Bronchial epithelial cell (primary cell): Measurements from ENCODE around the gene MCRIP1. TPM values are rescaled to one million over a fixed set of nuclear protein-coding genes. Genes with fewer than 3 reads are reported as not detected.

Experiments
- DNase-seq: peaks from one replicate; pipeline ENCODE4 v3.0.0-alpha.2; 2010; ENCODE audit warnings: low read depth
- FAIRE-seq: peaks from 2 replicates; lab custom pipeline; 2011; peaks lifted over from hg19 to GRCh38; lab: Jason Lieb, UNC
- H3K27me3 ChIP-seq: 2 replicates; pipeline ENCODE4 v1.5.1; 2011; ENCODE audit warnings: low read length; ENCODE audit not compliant: control insufficient read depth, insufficient read depth
- H3K36me3 ChIP-seq: 2 replicates; pipeline ENCODE4 v1.5.1; 2011; ENCODE audit warnings: low read length; ENCODE audit not compliant: control insufficient read depth, insufficient read depth
- H3K4me3 ChIP-seq: 2 replicates; pipeline ENCODE4 v1.5.1; 2011; ENCODE audit warnings: mild to moderate bottlenecking, low read depth, low read length, control low read depth
- total RNA-seq: library from RNA; depleted of rRNA; stranded (reverse); fragments of >200 nt; gene quantifications from 2 replicates; pipeline ENCODE4 v1.2.1, GENCODE V29; 2014
- TF ChIP-seq, protein P1 (sequence below): IDR thresholded peaks from 2 replicates; pipeline ENCODE4 v1.5.1; 2011; ENCODE audit warnings: mild to moderate bottlenecking, moderate library complexity, low read length, control low read depth, inconsistent platforms; ENCODE audit not compliant: insufficient read depth, severe bottlenecking

The MCRIP1 gene
- total RNA-seq, 1 donor from 2014 or later, result 25.8 TPM

DNA sequence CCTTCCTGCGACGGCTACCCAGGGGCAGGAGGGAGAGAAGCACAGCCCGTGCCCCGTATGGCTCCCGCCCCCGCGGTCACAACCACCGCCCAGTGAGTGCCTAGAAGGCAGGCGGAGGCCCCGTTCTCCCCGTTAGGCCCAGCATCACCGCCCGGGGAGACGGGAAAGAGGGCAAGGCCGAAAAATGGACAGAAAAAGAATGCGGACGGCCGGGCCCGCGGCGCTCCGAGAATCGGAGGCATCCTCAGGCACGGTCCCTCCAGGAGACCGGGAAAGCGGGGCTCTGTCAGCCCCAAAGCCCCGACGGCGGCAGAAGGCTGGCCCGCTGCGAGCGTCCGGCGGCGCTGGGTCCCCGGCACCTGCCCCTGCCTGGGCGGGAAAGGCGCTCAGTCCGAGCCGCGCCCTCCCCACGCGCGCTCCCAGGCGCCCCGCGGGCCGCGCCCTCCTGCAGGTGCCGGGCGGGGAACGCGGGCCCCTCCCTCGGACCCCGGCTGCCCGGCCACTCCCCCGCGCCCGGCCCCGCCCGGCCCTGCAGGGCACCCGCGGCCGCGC is 407 bp downstream of the MCRIP1 start:
- Histone ChIP-seq H3K27me3 (no peaks in the 10 kb centered on the region), H3K4me3 (peak overlapping the region; percentile 52), H3K36me3 (no peaks in the 10 kb centered on the region)
- FAIRE-seq (no peak), DNase-seq (no peak)
- TF ChIP-seq, protein P1, sequence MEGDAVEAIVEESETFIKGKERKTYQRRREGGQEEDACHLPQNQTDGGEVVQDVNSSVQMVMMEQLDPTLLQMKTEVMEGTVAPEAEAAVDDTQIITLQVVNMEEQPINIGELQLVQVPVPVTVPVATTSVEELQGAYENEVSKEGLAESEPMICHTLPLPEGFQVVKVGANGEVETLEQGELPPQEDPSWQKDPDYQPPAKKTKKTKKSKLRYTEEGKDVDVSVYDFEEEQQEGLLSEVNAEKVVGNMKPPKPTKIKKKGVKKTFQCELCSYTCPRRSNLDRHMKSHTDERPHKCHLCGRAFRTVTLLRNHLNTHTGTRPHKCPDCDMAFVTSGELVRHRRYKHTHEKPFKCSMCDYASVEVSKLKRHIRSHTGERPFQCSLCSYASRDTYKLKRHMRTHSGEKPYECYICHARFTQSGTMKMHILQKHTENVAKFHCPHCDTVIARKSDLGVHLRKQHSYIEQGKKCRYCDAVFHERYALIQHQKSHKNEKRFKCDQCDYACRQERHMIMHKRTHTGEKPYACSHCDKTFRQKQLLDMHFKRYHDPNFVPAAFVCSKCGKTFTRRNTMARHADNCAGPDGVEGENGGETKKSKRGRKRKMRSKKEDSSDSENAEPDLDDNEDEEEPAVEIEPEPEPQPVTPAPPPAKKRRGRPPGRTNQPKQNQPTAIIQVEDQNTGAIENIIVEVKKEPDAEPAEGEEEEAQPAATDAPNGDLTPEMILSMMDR, result no peak

DNA sequence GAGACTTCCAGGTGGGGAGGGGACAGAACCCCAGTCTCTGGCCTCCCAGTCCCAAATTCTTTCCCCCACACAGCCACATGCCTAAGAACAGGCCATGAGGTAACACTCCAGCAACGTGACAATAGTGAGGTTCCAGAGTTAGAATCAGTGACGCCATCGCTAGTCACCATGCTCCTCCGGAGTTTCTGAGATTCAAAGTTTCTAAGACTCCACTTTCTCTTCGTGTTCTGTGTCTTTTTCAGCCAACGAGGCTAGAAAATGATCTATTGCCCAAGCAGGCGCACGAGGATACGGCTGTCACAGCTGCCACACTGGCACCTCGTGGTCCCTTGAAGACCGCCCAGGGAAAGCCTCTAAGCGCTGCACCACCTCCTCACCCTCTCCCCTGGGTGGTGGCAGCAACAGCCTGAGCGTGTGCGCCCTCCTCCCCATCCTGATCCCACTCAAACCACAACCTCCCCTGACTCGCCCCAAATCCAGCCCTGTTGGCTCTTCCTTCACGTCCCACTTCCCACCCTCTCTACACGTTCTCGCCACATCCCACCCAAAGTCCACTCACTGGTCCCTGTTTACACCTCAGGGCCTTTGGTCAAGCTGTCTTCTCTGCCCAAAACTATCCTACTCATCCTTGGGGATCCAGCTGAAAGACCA is 1.0 kb downstream of the MCRIP1 start:
- DNase-seq (peak; percentile 65), FAIRE-seq (no peak)
- TF ChIP-seq, protein P1, result no peak
- H3K36me3 ChIP-seq, result no peaks in the 10 kb centered on the region
- no peaks in the 10 kb centered on the region for H3K27me3 ChIP-seq
- H3K4me3 ChIP-seq, result peak overlapping the region; percentile 52

DNA sequence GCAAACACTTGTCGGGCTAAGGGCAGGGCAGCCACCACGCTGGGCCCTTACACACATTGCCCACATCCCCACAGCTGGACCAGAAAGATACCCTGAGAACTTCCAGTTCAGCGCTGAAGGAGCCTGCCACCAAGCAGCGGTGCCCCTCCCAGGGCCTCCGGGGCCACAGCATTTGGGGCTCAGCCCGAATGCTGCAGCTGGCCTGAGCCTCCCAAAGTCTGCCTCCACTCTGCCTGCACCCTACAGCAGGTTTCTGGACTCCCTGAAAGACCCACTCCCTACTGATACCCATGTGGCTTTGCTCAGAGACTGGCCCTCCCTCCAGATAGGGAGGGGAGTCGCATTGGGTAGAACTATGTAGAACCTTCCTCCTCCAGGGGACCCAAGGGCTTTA is 1.5 kb downstream of the MCRIP1 start:
- no peak overlapping the region for H3K4me3 ChIP-seq
- no peaks in the 10 kb centered on the region for H3K36me3 ChIP-seq
- FAIRE-seq (no peak), DNase-seq (no peak)
- no peaks in the 10 kb centered on the region for H3K27me3 ChIP-seq
- TF ChIP-seq, protein P1, result no peak

DNA sequence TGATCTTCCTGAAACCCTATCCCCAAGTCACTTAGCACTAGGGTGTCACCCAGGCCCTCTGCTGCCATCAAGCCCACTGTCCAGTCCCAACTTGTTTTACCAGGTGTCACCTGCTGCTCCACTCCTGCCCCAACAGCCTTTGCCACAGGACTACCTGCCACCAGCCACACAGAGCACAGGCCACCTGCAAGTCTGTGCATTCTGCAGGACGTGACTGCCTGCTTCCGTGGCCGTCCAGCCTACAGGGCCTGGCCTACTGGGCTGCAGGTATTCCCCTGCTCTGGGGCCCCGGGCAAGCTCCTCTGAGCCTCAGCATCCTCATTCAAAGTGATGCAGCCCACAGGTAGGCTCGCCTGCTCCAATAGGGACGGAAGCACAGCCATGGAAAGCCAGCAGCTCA is 3.2 kb downstream of the MCRIP1 start:
- Histone ChIP-seq H3K27me3 (no peaks in the 10 kb centered on the region), H3K36me3 (no peaks in the 10 kb centered on the region), H3K4me3 (no peak overlapping the region)
- TF ChIP-seq, protein P1, result no peak
- FAIRE-seq (peak; percentile 68), DNase-seq (no peak)

DNA sequence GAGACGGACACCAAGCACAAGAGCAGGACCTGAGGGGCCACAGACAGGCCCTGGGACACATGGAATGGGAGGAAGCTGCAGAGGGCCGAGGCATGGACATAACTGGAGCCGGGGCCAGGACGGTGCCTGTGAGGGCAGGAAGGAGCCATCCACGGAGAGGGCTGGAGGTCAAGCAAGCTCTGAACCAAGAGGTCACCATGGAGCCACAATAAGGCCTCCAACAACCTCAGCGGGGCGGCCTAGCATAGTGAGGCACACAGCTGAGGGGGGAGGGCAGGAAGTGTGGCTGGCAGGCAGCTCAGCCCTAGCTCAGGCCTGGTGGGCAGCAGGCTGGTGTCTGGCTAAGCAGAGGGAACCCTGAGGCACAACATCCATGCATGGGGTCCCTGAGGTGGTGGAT is 4.4 kb downstream of the MCRIP1 start:
- Histone ChIP-seq H3K27me3 (no peaks in the 10 kb centered on the region), H3K36me3 (no peaks in the 10 kb centered on the region), H3K4me3 (no peak overlapping the region)
- no peak for FAIRE-seq
- DNase-seq, result no peak
- TF ChIP-seq, protein P1, result no peak

DNA sequence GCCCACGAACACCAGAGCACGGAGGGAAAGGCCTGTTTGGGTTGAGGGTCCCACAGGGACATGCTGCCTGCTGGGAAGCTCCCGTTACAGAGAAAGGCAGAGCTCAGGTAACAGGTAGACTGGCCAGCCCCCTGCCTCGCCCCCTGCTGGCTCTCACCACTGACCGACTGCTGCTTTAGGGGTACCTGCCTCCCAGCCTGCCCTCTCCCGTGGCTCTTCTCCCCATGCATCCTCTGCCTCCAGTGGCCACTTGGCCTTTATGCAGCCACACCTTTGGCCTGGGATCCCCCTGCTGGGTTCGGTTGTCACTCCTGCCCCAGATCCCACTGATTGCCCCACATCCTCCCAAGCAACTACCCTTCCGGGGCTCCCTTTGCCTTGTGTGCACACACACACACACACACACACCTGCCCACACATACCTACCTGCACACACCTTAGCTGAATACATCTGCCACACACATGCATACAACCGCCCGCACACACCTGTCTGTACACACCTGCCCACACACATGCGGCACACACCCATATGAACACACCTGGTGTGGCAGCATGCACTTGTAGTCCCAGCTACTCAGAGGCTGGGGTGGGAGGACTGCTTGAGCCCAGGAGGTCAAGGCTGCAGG is 7.1 kb downstream of the MCRIP1 start:
- Histone ChIP-seq H3K27me3 (no peaks in the 10 kb centered on the region), H3K36me3 (no peaks in the 10 kb centered on the region), H3K4me3 (no peak overlapping the region)
- TF ChIP-seq, protein P1, result peak; percentile 14
- DNase-seq (no peak), FAIRE-seq (no peak)
